Ovary (tissue), 3 donors: Measurements from ENCODE around the gene YTHDF1.

Source experiments
- EP300 ChIP-seq: sonication (generic); formaldehyde crosslinking; IDR thresholded peaks from one replicate; pipeline ENCODE4 v1.6.1; 2017; ENCODE audit warnings: antibody characterized with exemption
- POLR2A ChIP-seq: fragments of 450-650 bp; IDR thresholded peaks from one replicate; pipeline ENCODE4 v1.6.1; 2017; ENCODE audit warnings: antibody characterized with exemption, mild to moderate bottlenecking, moderate library complexity
- TF ChIP-seq, protein P1 (sequence below), 3 donors: fragments of 450-650 bp in 2 of 3; fragments of 200-600 bp in 1 of 3; IDR thresholded peaks; one replicate each; pipeline versions ENCODE4 v1.5.1 to v1.8.0; 2016 to 2022; ENCODE audit warnings: antibody characterized with exemption in 3 of 3, mild to moderate bottlenecking in 1 of 3
- donor health status: DM: no; HTN: no; CAD: no.

- TF ChIP-seq, protein P1, sequence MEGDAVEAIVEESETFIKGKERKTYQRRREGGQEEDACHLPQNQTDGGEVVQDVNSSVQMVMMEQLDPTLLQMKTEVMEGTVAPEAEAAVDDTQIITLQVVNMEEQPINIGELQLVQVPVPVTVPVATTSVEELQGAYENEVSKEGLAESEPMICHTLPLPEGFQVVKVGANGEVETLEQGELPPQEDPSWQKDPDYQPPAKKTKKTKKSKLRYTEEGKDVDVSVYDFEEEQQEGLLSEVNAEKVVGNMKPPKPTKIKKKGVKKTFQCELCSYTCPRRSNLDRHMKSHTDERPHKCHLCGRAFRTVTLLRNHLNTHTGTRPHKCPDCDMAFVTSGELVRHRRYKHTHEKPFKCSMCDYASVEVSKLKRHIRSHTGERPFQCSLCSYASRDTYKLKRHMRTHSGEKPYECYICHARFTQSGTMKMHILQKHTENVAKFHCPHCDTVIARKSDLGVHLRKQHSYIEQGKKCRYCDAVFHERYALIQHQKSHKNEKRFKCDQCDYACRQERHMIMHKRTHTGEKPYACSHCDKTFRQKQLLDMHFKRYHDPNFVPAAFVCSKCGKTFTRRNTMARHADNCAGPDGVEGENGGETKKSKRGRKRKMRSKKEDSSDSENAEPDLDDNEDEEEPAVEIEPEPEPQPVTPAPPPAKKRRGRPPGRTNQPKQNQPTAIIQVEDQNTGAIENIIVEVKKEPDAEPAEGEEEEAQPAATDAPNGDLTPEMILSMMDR (IDR thresholded peaks at IDR 0.05), result no peak
- no peak for TF ChIP-seq POLR2A
- TF ChIP-seq EP300, result no peak
Observed at GRCh38 chr20:63180569-63181185, 35.3 kb downstream of the YTHDF1 start.
